VCaP (cell line): Measurements from ENCODE around the gene TNS1.
A peak's percentile ranks its signal among the peaks of the same experiment; 100 is the strongest.

Experiments used
- H3K27ac ChIP-seq: fragments of 450-650 bp; 2 replicates; pipeline ENCODE4 v1.5.1; 2017
- CTCF ChIP-seq: fragments of 450-650 bp; conservative IDR thresholded peaks from 2 replicates; pipeline ENCODE4 v1.5.1; 2017; ENCODE audit warnings: mild to moderate bottlenecking, moderate library complexity

Gene TNS1

DNA sequence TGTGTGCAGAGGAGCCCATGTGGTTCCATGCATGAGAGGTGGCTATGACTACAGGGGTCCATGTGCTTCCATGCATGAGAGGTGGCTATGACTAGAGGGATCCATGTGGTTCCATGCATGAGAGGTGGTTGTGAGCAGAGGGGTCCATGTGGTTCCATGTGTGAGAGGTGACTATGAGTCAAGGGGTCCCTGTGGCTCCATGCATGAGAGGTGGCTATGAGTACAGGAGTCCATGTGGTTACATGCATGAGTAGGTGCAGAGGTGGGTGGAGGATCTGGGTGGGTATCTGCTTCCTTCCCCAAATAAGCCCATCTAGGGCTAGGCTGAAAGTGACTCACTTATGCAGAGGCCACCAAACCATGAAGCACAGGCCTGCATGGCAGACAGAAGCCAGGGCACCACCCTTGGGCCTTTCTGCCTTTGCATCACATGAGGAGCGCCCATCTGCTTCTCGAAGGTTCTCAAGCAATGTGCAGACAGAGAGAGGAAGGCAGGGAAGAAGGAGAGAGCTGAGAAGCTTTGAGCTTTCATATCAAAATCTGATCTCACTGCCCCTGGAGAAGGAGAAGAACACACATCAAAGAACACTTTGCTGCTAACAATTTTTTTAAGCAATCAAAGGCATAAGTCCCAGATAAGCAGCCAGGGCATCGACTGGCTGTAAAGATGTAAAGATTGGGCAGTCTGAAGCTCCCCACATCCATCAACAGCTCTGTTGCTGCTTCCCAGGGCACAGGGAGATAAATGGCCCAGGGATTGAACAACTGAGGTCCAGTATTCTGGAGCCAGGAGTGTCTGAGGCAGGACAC is 137.6 kb downstream of the TNS1 start:
- peak overlapping the region; percentile 53 for H3K27ac ChIP-seq
- TF ChIP-seq CTCF = no peak

- no peak for TF ChIP-seq CTCF
These were observed 138.9 kb downstream of the TNS1 start for GRCh38 chr2:217863883-217864282.

DNA sequence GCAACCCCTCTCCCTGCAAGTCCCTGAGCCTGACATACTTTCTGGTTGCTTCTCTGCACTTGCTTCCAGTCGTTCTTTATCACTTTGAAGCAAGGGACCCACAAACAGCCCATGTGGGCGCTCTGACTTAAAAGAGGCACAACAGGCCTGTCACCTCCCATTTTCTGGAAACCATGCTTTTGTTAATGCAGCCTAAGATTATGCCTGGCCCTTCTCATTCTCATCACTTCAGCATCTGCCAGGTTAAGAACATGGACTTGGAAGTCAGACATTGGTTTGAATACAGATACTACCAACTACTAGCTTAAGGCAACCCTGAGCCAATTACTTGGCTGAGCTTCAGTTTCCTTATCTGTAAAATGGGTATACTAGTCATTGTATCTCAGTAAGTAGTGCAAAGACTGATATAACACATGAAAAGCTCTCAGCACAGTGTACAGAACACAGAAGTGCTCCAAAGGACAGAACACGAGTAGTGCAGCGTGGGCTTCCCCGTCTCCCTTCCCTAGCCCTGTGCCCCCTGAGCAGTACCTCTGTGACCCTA is 141.4 kb downstream of the TNS1 start:
- no peak for TF ChIP-seq CTCF
- no peak overlapping the region for H3K27ac ChIP-seq

More at GRCh38 chr2:217863883-217864282, 138.9 kb downstream of the TNS1 start:
- H3K27ac ChIP-seq = no peak overlapping the region

GRCh38 chr2:217859926-217860325 is 142.9 kb downstream of the TNS1 start:
- no peak for TF ChIP-seq CTCF

GRCh38 chr2:217858519-217859491 is 144.0 kb downstream of the TNS1 start:
- no peak for TF ChIP-seq CTCF
- peak overlapping the region; percentile 11; the same call in 1 of the 2 replicates for H3K27ac ChIP-seq

More at GRCh38 chr2:217859926-217860325, 142.9 kb downstream of the TNS1 start:
- H3K27ac ChIP-seq = no peak overlapping the region

- peak overlapping the region; percentile 11; the same call in 1 of the 2 replicates for H3K27ac ChIP-seq
These were observed 144.9 kb downstream of the TNS1 start for GRCh38 chr2:217857624-217858506.

More at GRCh38 chr2:217857624-217858506, 144.9 kb downstream of the TNS1 start:
- no peak for TF ChIP-seq CTCF
